Measurements from ENCODE around the gene MORN1. TPM values are rescaled to one million over a fixed set of nuclear protein-coding genes. Genes with fewer than 3 reads are reported as not detected.
A peak's percentile ranks its signal among the peaks of the same experiment; 100 is the strongest.

Gene MORN1
- total RNA-seq, 1 donor from 2014 or later, result 12.7 TPM

DNA sequence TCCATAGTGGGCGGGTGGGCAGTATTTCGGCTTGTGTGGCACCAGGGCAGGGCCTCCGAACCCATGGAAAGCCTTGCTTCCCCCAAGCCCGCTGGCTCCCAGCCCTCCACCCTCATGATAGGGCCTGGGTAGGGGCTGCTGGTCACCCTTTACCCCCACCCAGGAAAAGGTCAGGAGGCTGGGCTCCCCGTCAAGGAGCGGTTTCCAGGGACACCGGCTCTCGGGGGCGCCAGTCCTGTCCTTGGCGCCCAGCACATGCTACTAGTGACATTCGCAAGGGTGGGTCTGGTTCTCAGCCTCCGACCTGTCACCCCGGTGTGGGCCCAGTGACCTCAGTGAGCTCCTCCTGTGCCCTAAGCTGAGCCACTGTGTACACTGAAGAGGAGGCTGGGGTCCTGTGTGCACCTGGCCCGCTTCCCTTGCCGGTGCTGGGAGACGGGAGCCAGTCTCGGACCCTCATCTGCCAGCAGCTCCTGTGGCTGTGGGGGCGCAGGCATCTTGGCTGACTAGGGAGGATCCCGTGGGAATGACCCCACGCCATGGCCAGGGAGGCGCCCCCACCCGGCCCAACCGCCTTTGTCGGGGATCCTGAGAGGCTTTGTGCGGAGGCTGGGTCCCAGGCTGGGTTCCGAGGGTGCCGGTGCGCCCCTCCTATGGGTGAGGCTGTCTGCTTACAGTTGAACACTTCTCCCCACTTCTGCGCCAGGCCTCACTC lies 108.6 kb downstream of the MORN1 start:
- H3K4me1 Mint-ChIP-seq (ENCODE audit: unreplicated experiment), result peaks cover 27% of the 10 kb centered on the region
- DNase-seq (ENCODE audit: extremely low spot score, unreplicated experiment), result no peak
- no peaks in the 10 kb centered on the region for H3K9me3 Mint-ChIP-seq (ENCODE audit: unreplicated experiment)
- no peak overlapping the region for H3K4me3 Mint-ChIP-seq (ENCODE audit: unreplicated experiment)
- no peaks in the 10 kb centered on the region for H3K27me3 Mint-ChIP-seq (ENCODE audit: unreplicated experiment)
- TF ChIP-seq, protein P1, sequence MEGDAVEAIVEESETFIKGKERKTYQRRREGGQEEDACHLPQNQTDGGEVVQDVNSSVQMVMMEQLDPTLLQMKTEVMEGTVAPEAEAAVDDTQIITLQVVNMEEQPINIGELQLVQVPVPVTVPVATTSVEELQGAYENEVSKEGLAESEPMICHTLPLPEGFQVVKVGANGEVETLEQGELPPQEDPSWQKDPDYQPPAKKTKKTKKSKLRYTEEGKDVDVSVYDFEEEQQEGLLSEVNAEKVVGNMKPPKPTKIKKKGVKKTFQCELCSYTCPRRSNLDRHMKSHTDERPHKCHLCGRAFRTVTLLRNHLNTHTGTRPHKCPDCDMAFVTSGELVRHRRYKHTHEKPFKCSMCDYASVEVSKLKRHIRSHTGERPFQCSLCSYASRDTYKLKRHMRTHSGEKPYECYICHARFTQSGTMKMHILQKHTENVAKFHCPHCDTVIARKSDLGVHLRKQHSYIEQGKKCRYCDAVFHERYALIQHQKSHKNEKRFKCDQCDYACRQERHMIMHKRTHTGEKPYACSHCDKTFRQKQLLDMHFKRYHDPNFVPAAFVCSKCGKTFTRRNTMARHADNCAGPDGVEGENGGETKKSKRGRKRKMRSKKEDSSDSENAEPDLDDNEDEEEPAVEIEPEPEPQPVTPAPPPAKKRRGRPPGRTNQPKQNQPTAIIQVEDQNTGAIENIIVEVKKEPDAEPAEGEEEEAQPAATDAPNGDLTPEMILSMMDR (IDR thresholded peaks at IDR 0.05), result no peak
- H3K36me3 Mint-ChIP-seq (ENCODE audit: unreplicated experiment), result peaks cover 5% of the 10 kb centered on the region
- no peak overlapping the region for H3K27ac Mint-ChIP-seq (ENCODE audit: unreplicated experiment)

DNA sequence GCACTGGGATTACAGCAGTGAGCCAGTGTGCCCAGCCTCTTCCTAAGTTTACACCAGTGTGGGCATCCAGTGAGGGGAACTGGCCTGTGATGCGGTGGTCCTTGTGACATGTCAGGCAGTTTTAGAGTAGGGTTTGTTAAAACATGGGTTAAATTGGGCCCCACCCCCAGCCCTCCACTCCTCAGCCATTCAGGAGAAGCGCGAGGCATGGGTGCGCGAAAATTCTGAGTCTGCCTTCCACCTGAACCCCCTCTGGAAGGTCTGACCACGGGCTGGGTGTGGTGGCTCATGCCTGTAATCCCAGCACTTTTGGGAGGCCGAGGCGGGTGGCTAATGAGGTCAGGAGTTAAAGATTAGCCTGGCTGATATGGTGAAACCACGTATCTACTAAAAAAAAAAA lies 111.5 kb downstream of the MORN1 start:
- no peaks in the 10 kb centered on the region for H3K9me3 Mint-ChIP-seq (ENCODE audit: unreplicated experiment)
- no peaks in the 10 kb centered on the region for H3K27me3 Mint-ChIP-seq (ENCODE audit: unreplicated experiment)
- H3K4me3 Mint-ChIP-seq (ENCODE audit: unreplicated experiment), result no peak overlapping the region
- DNase-seq (ENCODE audit: extremely low spot score, unreplicated experiment), result no peak
- H3K4me1 Mint-ChIP-seq (ENCODE audit: unreplicated experiment), result peaks cover 53% of the 10 kb centered on the region
- peak overlapping the region; percentile 91 for H3K27ac Mint-ChIP-seq (ENCODE audit: unreplicated experiment)
- peaks cover 6% of the 10 kb centered on the region for H3K36me3 Mint-ChIP-seq (ENCODE audit: unreplicated experiment)
- TF ChIP-seq, protein P1 (IDR thresholded peaks at IDR 0.05), result no peak

DNA sequence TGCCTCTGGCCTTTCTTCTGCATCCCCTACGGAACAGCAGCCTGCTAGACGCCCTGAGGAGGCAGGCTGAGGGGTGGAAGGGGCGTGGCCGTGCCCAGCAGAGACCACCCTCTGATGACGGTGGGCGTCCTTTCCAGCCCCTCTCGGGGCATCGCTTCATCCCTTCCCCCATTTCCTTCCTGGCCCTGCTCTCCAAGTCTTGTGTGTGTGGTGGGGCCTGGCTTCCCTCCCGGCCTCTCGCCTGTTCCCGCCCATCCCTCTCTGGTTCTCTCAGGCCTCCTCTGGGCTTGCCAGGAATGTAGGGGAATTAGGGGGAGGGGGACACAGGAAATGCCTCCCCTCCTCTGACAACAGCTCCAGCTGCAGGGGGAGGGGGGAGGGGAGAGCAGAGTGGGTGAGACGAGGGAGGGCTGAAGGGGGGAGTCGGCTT lies 112.1 kb downstream of the MORN1 start:
- Mint-ChIP-seq H3K4me1 (ENCODE audit: unreplicated experiment) (peaks cover 56% of the 10 kb centered on the region), H3K9me3 (ENCODE audit: unreplicated experiment) (no peaks in the 10 kb centered on the region), H3K36me3 (ENCODE audit: unreplicated experiment) (peaks cover 6% of the 10 kb centered on the region), H3K27ac (ENCODE audit: unreplicated experiment) (peak overlapping the region; percentile 91), H3K27me3 (ENCODE audit: unreplicated experiment) (no peaks in the 10 kb centered on the region), H3K4me3 (ENCODE audit: unreplicated experiment) (peak overlapping the region; percentile 59)
- TF ChIP-seq, protein P1 (IDR thresholded peaks at IDR 0.05), result no peak
- DNase-seq (ENCODE audit: extremely low spot score, unreplicated experiment), result no peak

DNA sequence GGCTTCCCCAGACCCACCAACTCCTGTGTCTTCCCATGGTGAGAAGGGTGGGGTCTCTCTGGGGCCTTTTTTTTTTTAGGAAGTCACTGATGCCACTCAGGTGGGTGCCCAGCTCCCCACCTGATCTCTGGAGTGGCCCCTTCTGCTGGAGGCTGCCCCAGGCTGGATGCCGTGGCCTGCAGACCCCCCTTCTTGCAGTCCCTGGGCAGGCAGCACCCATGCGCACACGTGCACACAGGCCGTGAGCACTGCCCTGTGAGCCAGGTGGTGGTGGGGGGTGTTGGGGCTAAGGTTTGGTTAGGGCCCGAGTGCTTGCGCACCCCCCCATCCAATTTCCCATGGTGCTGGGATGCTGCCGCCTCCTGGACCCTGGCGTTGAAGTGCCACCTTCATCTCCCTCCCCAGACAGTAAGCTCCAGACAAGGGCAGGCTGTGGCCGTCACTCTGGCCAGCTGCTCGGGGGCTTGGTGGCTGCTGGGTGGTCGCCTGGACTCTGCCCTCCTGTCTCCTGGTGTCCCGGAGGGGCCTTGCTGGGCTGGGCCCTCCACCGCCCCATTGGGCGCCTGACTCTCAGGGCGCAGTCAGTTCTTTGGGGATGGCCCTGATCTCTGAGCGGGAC lies 112.7 kb downstream of the MORN1 start:
- H3K4me3 Mint-ChIP-seq (ENCODE audit: unreplicated experiment), result peak overlapping the region; percentile 59

More for the DNA sequence above, 112.7 kb downstream of the MORN1 start:
- Mint-ChIP-seq H3K27ac (ENCODE audit: unreplicated experiment) (peak overlapping the region; percentile 91), H3K36me3 (ENCODE audit: unreplicated experiment) (peaks cover 6% of the 10 kb centered on the region), H3K9me3 (ENCODE audit: unreplicated experiment) (no peaks in the 10 kb centered on the region), H3K4me1 (ENCODE audit: unreplicated experiment) (peaks cover 57% of the 10 kb centered on the region), H3K27me3 (ENCODE audit: unreplicated experiment) (no peaks in the 10 kb centered on the region)
- TF ChIP-seq, protein P1 (IDR thresholded peaks at IDR 0.05), result no peak
- no peak for DNase-seq (ENCODE audit: extremely low spot score, unreplicated experiment)
